ENCODE data around the gene ASB1. TPM values are rescaled to one million over a fixed set of nuclear protein-coding genes. Genes with fewer than 3 reads are reported as not detected.

ASB1 gene
- polyA plus RNA-seq, 1 donor from 2014 or later: 30.1 TPM

DNA sequence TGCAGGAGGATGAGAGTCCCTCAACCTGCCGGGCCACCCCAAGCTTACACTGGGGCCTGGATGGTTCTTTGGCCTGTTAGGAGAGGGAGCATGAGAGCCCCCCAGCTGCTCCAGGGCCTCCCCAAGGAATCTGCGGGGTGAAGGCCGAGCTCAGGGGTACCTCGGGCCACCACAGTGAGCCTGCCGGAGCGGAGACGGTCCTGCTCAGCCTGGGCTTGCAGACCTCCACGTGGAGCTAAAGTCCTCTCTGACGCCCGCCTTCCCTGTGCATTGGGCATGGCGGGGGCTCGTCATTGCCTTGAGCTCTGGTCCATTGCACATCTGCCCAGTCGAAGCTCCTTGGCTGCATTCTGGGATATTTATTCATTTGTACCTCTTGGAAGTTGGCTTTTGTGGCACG lies 62.7 kb downstream of the ASB1 start:
- Mint-ChIP-seq H3K9me3 (no peaks in the 10 kb centered on the region), H3K27ac (no peak overlapping the region)

GRCh38 chr2:238489896-238490295 lies 63.2 kb downstream of the ASB1 start:
- H3K4me1 Mint-ChIP-seq: peaks cover 13 to 15% (median 14%) of the 10 kb centered on the region in 3 donors

More for the DNA sequence above, 62.7 kb downstream of the ASB1 start:
- Mint-ChIP-seq H3K36me3 (peaks cover 4% of the 10 kb centered on the region), H3K4me1 (peaks cover 10% of the 10 kb centered on the region in 3 donors), H3K4me3 (no peak overlapping the region), H3K27me3 (peaks cover 8% of the 10 kb centered on the region)

GRCh38 chr2:238492840-238493239 lies 66.1 kb downstream of the ASB1 start:
- H3K4me1 Mint-ChIP-seq: peaks cover 13 to 20% (median 14%) of the 10 kb centered on the region in 3 donors
- peak overlapping the region in 1 of 3 donors; percentile 59 for H3K27ac Mint-ChIP-seq
- peaks cover 0 to 2% (median 0%) of the 10 kb centered on the region in 3 donors for H3K9me3 Mint-ChIP-seq
- no peak overlapping the region for H3K4me3 Mint-ChIP-seq
- peaks cover 8% of the 10 kb centered on the region for H3K27me3 Mint-ChIP-seq
- peaks cover 4% of the 10 kb centered on the region for H3K36me3 Mint-ChIP-seq

More at GRCh38 chr2:238489896-238490295, 63.2 kb downstream of the ASB1 start:
- Mint-ChIP-seq H3K27ac (no peak overlapping the region), H3K9me3 (peaks cover 0 to 2% (median 0%) of the 10 kb centered on the region in 3 donors), H3K36me3 (peaks cover 4% of the 10 kb centered on the region), H3K4me3 (no peak overlapping the region), H3K27me3 (peaks cover 8% of the 10 kb centered on the region)

DNA sequence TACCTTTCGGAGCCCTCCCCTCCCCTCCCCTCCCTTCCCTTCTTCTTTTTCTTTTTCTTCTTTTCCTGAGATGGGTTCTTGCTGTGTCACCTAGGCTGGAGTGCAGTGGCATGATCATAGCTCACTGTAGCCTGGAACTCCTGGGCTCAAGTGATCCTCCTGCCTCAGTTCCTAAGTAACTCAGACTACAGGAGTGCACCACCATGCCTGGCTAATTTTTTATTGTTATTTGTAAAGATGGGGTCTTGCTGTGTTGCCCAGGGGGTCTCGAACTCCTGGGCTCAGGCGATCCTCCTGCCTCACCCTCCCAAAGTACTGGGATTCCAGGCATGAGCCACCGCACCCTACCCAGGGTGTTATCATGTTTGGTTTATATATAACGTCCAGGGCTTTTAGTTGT lies 66.7 kb downstream of the ASB1 start:
- peaks cover 13 to 20% (median 14%) of the 10 kb centered on the region in 3 donors for H3K4me1 Mint-ChIP-seq
- H3K9me3 Mint-ChIP-seq: peaks cover 0 to 2% (median 0%) of the 10 kb centered on the region in 3 donors
- H3K27me3 Mint-ChIP-seq: peaks cover 8% of the 10 kb centered on the region
- peak overlapping the region in 1 of 4 donors; percentile 79 for H3K4me3 Mint-ChIP-seq
- H3K27ac Mint-ChIP-seq: peak overlapping the region in 1 of 3 donors; percentile 15
- peaks cover 4% of the 10 kb centered on the region for H3K36me3 Mint-ChIP-seq

DNA sequence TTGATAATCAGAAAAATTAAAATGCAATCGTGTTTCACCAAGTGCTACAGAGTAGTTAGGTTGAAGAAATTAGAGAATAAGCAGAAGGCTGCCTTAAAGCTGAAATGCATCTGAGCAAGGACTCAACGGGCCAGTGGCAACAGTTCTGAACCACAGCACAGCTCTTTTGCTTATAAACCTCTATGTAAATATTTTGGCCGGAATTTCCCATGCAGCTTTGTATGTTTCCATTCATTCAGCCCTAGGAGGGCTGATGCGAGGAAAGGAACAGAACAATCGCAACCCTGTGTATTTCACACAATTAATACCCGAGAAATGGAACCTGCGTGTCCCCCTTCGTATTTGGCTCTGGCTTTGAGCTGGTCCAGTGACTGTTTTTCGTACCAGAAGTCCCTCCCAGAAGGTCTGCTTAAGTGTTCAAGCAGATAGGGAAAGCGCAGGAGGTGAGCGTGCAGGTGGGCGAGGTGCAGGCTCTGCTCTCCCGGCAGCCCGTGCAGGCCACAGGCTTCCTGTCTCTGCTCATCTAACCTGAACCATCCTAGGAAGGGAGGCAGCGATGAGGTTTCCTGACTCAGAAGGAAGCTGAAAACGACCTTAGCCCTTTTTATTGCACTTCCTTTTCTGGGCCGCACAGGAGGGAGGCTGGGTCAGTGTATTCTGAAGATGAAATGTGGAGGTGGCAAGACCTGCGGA lies 67.3 kb downstream of the ASB1 start:
- H3K27me3 Mint-ChIP-seq: peaks cover 8% of the 10 kb centered on the region
- H3K4me3 Mint-ChIP-seq: peak overlapping the region in 3 of 4 donors; percentile 36 to 90 (median 79)
- H3K27ac Mint-ChIP-seq: peak overlapping the region in 1 of 3 donors; percentile 15
- H3K9me3 Mint-ChIP-seq: peaks cover 0 to 2% (median 0%) of the 10 kb centered on the region in 3 donors
- H3K4me1 Mint-ChIP-seq: peaks cover 13 to 20% (median 14%) of the 10 kb centered on the region in 3 donors
- peaks cover 4% of the 10 kb centered on the region for H3K36me3 Mint-ChIP-seq

GRCh38 chr2:238494573-238494961 lies 67.8 kb downstream of the ASB1 start:
- Mint-ChIP-seq H3K4me3 (peak overlapping the region in 3 of 4 donors; percentile 36 to 90 (median 79)), H3K4me1 (peaks cover 13 to 20% (median 14%) of the 10 kb centered on the region in 3 donors), H3K27ac (no peak overlapping the region), H3K27me3 (peaks cover 8% of the 10 kb centered on the region), H3K36me3 (peaks cover 4% of the 10 kb centered on the region), H3K9me3 (peaks cover 0 to 2% (median 0%) of the 10 kb centered on the region in 3 donors)

DNA sequence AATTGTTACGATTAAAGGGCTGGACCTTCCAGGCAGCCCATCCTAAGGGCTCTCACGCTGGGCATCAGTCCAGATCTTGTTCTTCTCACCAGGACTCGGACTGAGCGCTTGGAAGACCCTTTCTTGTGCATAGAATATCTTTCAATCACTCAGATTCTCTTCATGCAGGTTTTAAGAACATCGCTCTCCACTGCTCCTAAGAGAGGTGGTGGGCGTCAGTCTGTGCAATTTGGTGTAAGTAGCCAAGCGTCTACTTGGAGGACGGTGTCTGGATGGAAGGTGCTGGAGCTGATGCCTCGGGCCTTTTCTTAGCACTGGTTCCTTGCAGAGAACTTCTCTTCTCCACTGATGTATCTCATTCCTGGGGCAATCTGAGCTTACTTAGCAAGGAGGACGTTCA lies 68.7 kb downstream of the ASB1 start:
- Mint-ChIP-seq H3K4me3 (peak overlapping the region in 2 of 4 donors; percentile 65 to 66), H3K36me3 (peaks cover 4% of the 10 kb centered on the region), H3K9me3 (peaks cover 0 to 2% (median 0%) of the 10 kb centered on the region in 3 donors), H3K4me1 (peaks cover 13 to 20% (median 14%) of the 10 kb centered on the region in 3 donors), H3K27me3 (peaks cover 8% of the 10 kb centered on the region), H3K27ac (no peak overlapping the region)

GRCh38 chr2:238496756-238497609 lies 70.3 kb downstream of the ASB1 start:
- Mint-ChIP-seq H3K4me3 (peak overlapping the region in 2 of 4 donors; percentile 55 to 65), H3K9me3 (peaks cover 0 to 2% (median 1%) of the 10 kb centered on the region in 3 donors), H3K27me3 (peaks cover 7% of the 10 kb centered on the region), H3K4me1 (peaks cover 13 to 20% (median 13%) of the 10 kb centered on the region in 3 donors), H3K36me3 (peaks cover 1% of the 10 kb centered on the region), H3K27ac (no peak overlapping the region)

GRCh38 chr2:238497610-238498005 lies 70.9 kb downstream of the ASB1 start:
- Mint-ChIP-seq H3K36me3 (no peaks in the 10 kb centered on the region), H3K27me3 (peaks cover 7% of the 10 kb centered on the region), H3K9me3 (peaks cover 0 to 3% (median 2%) of the 10 kb centered on the region in 3 donors), H3K27ac (no peak overlapping the region), H3K4me1 (peaks cover 13 to 20% (median 15%) of the 10 kb centered on the region in 3 donors), H3K4me3 (peak overlapping the region in 1 of 4 donors; percentile 85)

GRCh38 chr2:238498188-238498587 lies 71.5 kb downstream of the ASB1 start:
- Mint-ChIP-seq H3K4me3 (no peak overlapping the region), H3K4me1 (peaks cover 13 to 20% (median 15%) of the 10 kb centered on the region in 3 donors), H3K9me3 (peaks cover 0 to 3% (median 2%) of the 10 kb centered on the region in 3 donors), H3K27me3 (peaks cover 7% of the 10 kb centered on the region), H3K36me3 (no peaks in the 10 kb centered on the region), H3K27ac (no peak overlapping the region)

GRCh38 chr2:238498691-238499295 lies 72.1 kb downstream of the ASB1 start:
- H3K27ac Mint-ChIP-seq: no peak overlapping the region
- H3K27me3 Mint-ChIP-seq: peaks cover 2% of the 10 kb centered on the region
- no peaks in the 10 kb centered on the region for H3K36me3 Mint-ChIP-seq
- H3K4me3 Mint-ChIP-seq: no peak overlapping the region
- H3K4me1 Mint-ChIP-seq: peaks cover 10 to 16% (median 12%) of the 10 kb centered on the region in 3 donors
- peaks cover 0 to 3% (median 2%) of the 10 kb centered on the region in 3 donors for H3K9me3 Mint-ChIP-seq

GRCh38 chr2:238499731-238500580 lies 73.2 kb downstream of the ASB1 start:
- no peak overlapping the region for H3K27ac Mint-ChIP-seq
- H3K36me3 Mint-ChIP-seq: no peaks in the 10 kb centered on the region
- H3K4me3 Mint-ChIP-seq: no peak overlapping the region
- H3K9me3 Mint-ChIP-seq: peaks cover 0 to 3% (median 0%) of the 10 kb centered on the region in 3 donors
- no peaks in the 10 kb centered on the region for H3K27me3 Mint-ChIP-seq
- H3K4me1 Mint-ChIP-seq: peaks cover 0 to 4% (median 2%) of the 10 kb centered on the region in 3 donors

- Mint-ChIP-seq H3K9me3 (peaks cover 0 to 3% (median 0%) of the 10 kb centered on the region in 3 donors), H3K4me3 (no peak overlapping the region), H3K4me1 (peaks cover 0 to 2% (median 0%) of the 10 kb centered on the region in 3 donors), H3K36me3 (no peaks in the 10 kb centered on the region), H3K27me3 (no peaks in the 10 kb centered on the region), H3K27ac (no peak overlapping the region)
Observed at GRCh38 chr2:238501311-238501710, 74.6 kb downstream of the ASB1 start.

Data from IgD-negative memory B cell (primary cell).